Activated CD4-positive, alpha-beta T cell treated with anti-CD3 and anti-CD28 coated beads for 24 hours (primary cell): Measurements from ENCODE around the gene SLC2A2.
"Not testable (repeated sequence)": the region's sequence is repeated elsewhere in the genome, so short reads cannot be mapped to it uniquely, and the experiment has no call there.

Source experiments
- DNase-seq, 2 donors: peaks; one replicate each; pipeline ENCODE4 v3.0.0-alpha.2; 2020; ENCODE audit warnings: low read depth in 2 of 2

Gene SLC2A2

GRCh38 chr3:170988378-170988777 is 38.1 kb downstream of the SLC2A2 start:
- no peak for DNase-seq

GRCh38 chr3:170985304-170985703 is 41.2 kb downstream of the SLC2A2 start:
- no peak for DNase-seq

GRCh38 chr3:170982733-170983132 is 43.8 kb downstream of the SLC2A2 start:
- no peak for DNase-seq

GRCh38 chr3:170980399-170980798 is 46.1 kb downstream of the SLC2A2 start:
- DNase-seq: no peak

GRCh38 chr3:170977949-170978745 is 48.4 kb downstream of the SLC2A2 start:
- DNase-seq: no peak

GRCh38 chr3:170976190-170976519 is 50.4 kb downstream of the SLC2A2 start:
- no peak for DNase-seq

- DNase-seq: no peak
These were observed 51.0 kb downstream of the SLC2A2 start for GRCh38 chr3:170975283-170976189.

GRCh38 chr3:170974872-170975271 is 51.6 kb downstream of the SLC2A2 start:
- DNase-seq: no peak

- DNase-seq: not testable (repeated sequence)
These were observed 53.6 kb downstream of the SLC2A2 start for GRCh38 chr3:170972917-170973316.

- DNase-seq: no peak
These were observed 59.4 kb downstream of the SLC2A2 start for GRCh38 chr3:170967126-170967525.

- no peak for DNase-seq
These were observed 60.0 kb downstream of the SLC2A2 start for GRCh38 chr3:170966495-170966894.

GRCh38 chr3:170962411-170962810 is 64.1 kb downstream of the SLC2A2 start:
- no peak for DNase-seq

- no peak for DNase-seq
These were observed 64.7 kb downstream of the SLC2A2 start for GRCh38 chr3:170961616-170962400.

- no peak for DNase-seq
These were observed 67.1 kb downstream of the SLC2A2 start for GRCh38 chr3:170959457-170959856.

GRCh38 chr3:170956647-170957046 is 69.9 kb downstream of the SLC2A2 start:
- no peak for DNase-seq

- DNase-seq: no peak
These were observed 72.8 kb downstream of the SLC2A2 start for GRCh38 chr3:170953736-170954135.

- DNase-seq: no peak
These were observed 73.3 kb downstream of the SLC2A2 start for GRCh38 chr3:170953229-170953628.

GRCh38 chr3:170949211-170949610 is 77.3 kb downstream of the SLC2A2 start:
- DNase-seq: no peak

- DNase-seq: no peak
These were observed 79.3 kb downstream of the SLC2A2 start for GRCh38 chr3:170947018-170947769.
